Measurements from ENCODE around the gene KCNH8. TPM values are rescaled to one million over a fixed set of nuclear protein-coding genes. Genes with fewer than 3 reads are reported as not detected.

Gene KCNH8
- total RNA-seq, 6 experiments from 2014 or later, result not detected

GRCh38 chr3:19436746-19437145, 288.4 kb downstream of the KCNH8 start:
- WGBS (ENCODE audit: insufficient coverage, low coverage, low lambda C conversion rate, missing lambda C conversion rate), result 18% methylated on average over 1 of the region's 1 CpG
- intact Hi-C loops (cut with DNase I), result no loop called here
- DNase-seq (no peak), ATAC-seq (no peak)
- no peaks in the 10 kb centered on the region for H3K27me3 ChIP-seq
- TF ChIP-seq POLR2A (IDR thresholded peaks at IDR 0.05) (no peak), CTCF (IDR thresholded peaks at IDR 0.05) (no peak)
- no peaks in the 10 kb centered on the region for H3K9me3 ChIP-seq
- H3K4me1 ChIP-seq, result no peaks in the 10 kb centered on the region
- H3K4me3 ChIP-seq, result no peak overlapping the region
- no peak overlapping the region for H3K27ac ChIP-seq
- H3K36me3 ChIP-seq, result no peaks in the 10 kb centered on the region

- no peak overlapping the region for H3K4me3 ChIP-seq
- no peak for TF ChIP-seq CTCF (IDR thresholded peaks at IDR 0.05)
- TF ChIP-seq POLR2A (IDR thresholded peaks at IDR 0.05), result no peak
- H3K4me1 ChIP-seq, result no peaks in the 10 kb centered on the region
- DNase-seq (no peak), ATAC-seq (no peak)
- H3K9me3 ChIP-seq, result no peaks in the 10 kb centered on the region
- no peaks in the 10 kb centered on the region for H3K27me3 ChIP-seq
- intact Hi-C loops (cut with DNase I), result no loop called here
- H3K36me3 ChIP-seq, result no peaks in the 10 kb centered on the region
- no peak overlapping the region for H3K27ac ChIP-seq
Measured at GRCh38 chr3:19439944-19440343, 291.6 kb downstream of the KCNH8 start.

- no peaks in the 10 kb centered on the region for H3K36me3 ChIP-seq
- no peaks in the 10 kb centered on the region for H3K27me3 ChIP-seq
- DNase-seq (no peak), ATAC-seq (no peak)
- 38% methylated on average over 2 of the region's 2 CpGs for WGBS (ENCODE audit: insufficient coverage, low coverage, low lambda C conversion rate, missing lambda C conversion rate)
- no peaks in the 10 kb centered on the region for H3K4me1 ChIP-seq
- no peak overlapping the region for H3K4me3 ChIP-seq
- no peaks in the 10 kb centered on the region for H3K9me3 ChIP-seq
- TF ChIP-seq POLR2A (IDR thresholded peaks at IDR 0.05), result no peak
- TF ChIP-seq CTCF (IDR thresholded peaks at IDR 0.05), result no peak
- no peak overlapping the region for H3K27ac ChIP-seq
- intact Hi-C loops (cut with DNase I), result no loop called here
Measured at GRCh38 chr3:19446138-19446537, 297.8 kb downstream of the KCNH8 start.

GRCh38 chr3:19446687-19447086, 298.4 kb downstream of the KCNH8 start:
- intact Hi-C loops (cut with DNase I), result no loop called here
- Histone ChIP-seq H3K4me1 (no peaks in the 10 kb centered on the region), H3K27me3 (no peaks in the 10 kb centered on the region), H3K27ac (no peak overlapping the region), H3K36me3 (no peaks in the 10 kb centered on the region), H3K4me3 (no peak overlapping the region), H3K9me3 (no peaks in the 10 kb centered on the region)
- ATAC-seq (no peak), DNase-seq (no peak)
- WGBS (ENCODE audit: insufficient coverage, low coverage, low lambda C conversion rate, missing lambda C conversion rate), result 25% methylated on average over 1 of the region's 1 CpG
- no peak for TF ChIP-seq POLR2A (IDR thresholded peaks at IDR 0.05)
- TF ChIP-seq CTCF (IDR thresholded peaks at IDR 0.05), result no peak

- Histone ChIP-seq H3K4me3 (no peak overlapping the region), H3K36me3 (no peaks in the 10 kb centered on the region), H3K9me3 (no peaks in the 10 kb centered on the region), H3K27me3 (no peaks in the 10 kb centered on the region), H3K27ac (no peak overlapping the region), H3K4me1 (no peaks in the 10 kb centered on the region)
- intact Hi-C loops (cut with DNase I), result no loop called here
- no peak for TF ChIP-seq CTCF (IDR thresholded peaks at IDR 0.05)
- no peak for TF ChIP-seq POLR2A (IDR thresholded peaks at IDR 0.05)
- 62% methylated on average over 4 of the region's 4 CpGs for WGBS (ENCODE audit: insufficient coverage, low coverage, low lambda C conversion rate, missing lambda C conversion rate)
- no peak for ATAC-seq
- no peak for DNase-seq
Measured at GRCh38 chr3:19455546-19455945, 307.2 kb downstream of the KCNH8 start.

All from right lobe of liver (tissue), 6 donors.